WTC11 (cell line): Measurements from ENCODE around the gene DLAT. TPM values are rescaled to one million over a fixed set of nuclear protein-coding genes. Genes with fewer than 3 reads are reported as not detected.

Experiments used
- ATAC-seq: fragments of 200-7000 bp; cut with Tn5 transposase; 2 replicates; pipeline ENCODE4 v1.10.0; 2021; ENCODE audit warnings: mild to moderate bottlenecking, moderate library complexity
- CTCF ChIA-PET: fragments of 300-600 bp; sonication (Branson Sonifier 250); formaldehyde crosslinking; loops from one replicate; lab custom pipeline; 2021; ENCODE audit warnings: antibody characterized with exemption; lab: Charles Lee
- POLR2A ChIA-PET: fragments of 350-600 bp; sonication (Branson Sonifier 250); formaldehyde crosslinking; loops from one replicate; lab custom pipeline; 2021; ENCODE audit warnings: antibody characterized with exemption; lab: Charles Lee
- DNase-seq: peaks from one replicate; pipeline ENCODE4 v3.0.0; 2021; ENCODE audit warnings: low spot score
- H3K27ac Mint-ChIP-seq: 2 replicates; pipeline ENCODE4 v1.8.0; 2021; ENCODE audit warnings: mixed read lengths
- H3K27me3 Mint-ChIP-seq: 2 replicates; pipeline ENCODE4 v1.8.0; 2021; ENCODE audit warnings: low read depth, mild to moderate bottlenecking, moderate library complexity, mixed read lengths
- H3K36me3 Mint-ChIP-seq: 2 replicates; pipeline ENCODE4 v1.8.0; 2021; ENCODE audit warnings: mixed read lengths
- H3K4me1 Mint-ChIP-seq: 2 replicates; pipeline ENCODE4 v1.8.0; 2022; ENCODE audit warnings: mixed read lengths
- H3K4me3 Mint-ChIP-seq: 2 replicates; pipeline ENCODE4 v1.8.0; 2021; ENCODE audit warnings: mild to moderate bottlenecking, moderate library complexity, mixed read lengths
- H3K9me3 Mint-ChIP-seq: 2 replicates; pipeline ENCODE4 v1.8.0; 2021; ENCODE audit warnings: mixed read lengths
- E2F5 ChIP-seq: sonication (generic); formaldehyde crosslinking; IDR thresholded peaks from 2 replicates; pipeline ENCODE4 v1.8.1; 2022; ENCODE audit warnings: mild to moderate bottlenecking, moderate library complexity, missing genetic modification reagents
- ETV6 ChIP-seq: sonication (generic); formaldehyde crosslinking; IDR thresholded peaks from 2 replicates; pipeline ENCODE4 v1.8.1; 2022; ENCODE audit warnings: mild to moderate bottlenecking, missing genetic modification reagents
- FOXJ3 ChIP-seq: sonication (generic); formaldehyde crosslinking; IDR thresholded peaks from 2 replicates; pipeline ENCODE4 v1.9.0; 2021; ENCODE audit warnings: missing genetic modification reagents, mild to moderate bottlenecking, borderline replicate concordance
- FOXK1 ChIP-seq: sonication (generic); formaldehyde crosslinking; IDR thresholded peaks from 2 replicates; pipeline ENCODE4 v1.8.0; 2022; ENCODE audit warnings: mild to moderate bottlenecking, moderate library complexity, missing genetic modification reagents
- GABPB1 ChIP-seq: sonication (generic); formaldehyde crosslinking; IDR thresholded peaks from 2 replicates; pipeline ENCODE4 v1.8.1; 2023; ENCODE audit warnings: mild to moderate bottlenecking, missing genetic modification reagents
- GRHL2 ChIP-seq: fragments of 250-450 bp; sonication (Bioruptor Pico); IDR thresholded peaks from 2 replicates; pipeline ENCODE4 v1.8.0; 2022; ENCODE audit warnings: mild to moderate bottlenecking, moderate library complexity; ENCODE audit not compliant: insufficient replicate concordance, severe bottlenecking
- IRF2 ChIP-seq: sonication (generic); formaldehyde crosslinking; IDR thresholded peaks from 2 replicates; pipeline ENCODE4 v1.8.0; 2022; ENCODE audit warnings: low read depth, missing genetic modification reagents, borderline replicate concordance
- JAZF1 ChIP-seq: fragments of 250-450 bp; sonication (Bioruptor Pico); IDR thresholded peaks from 2 replicates; pipeline ENCODE4 v1.9.0; 2021; ENCODE audit warnings: moderate library complexity, mild to moderate bottlenecking, inconsistent platforms
- MYBL2 ChIP-seq: sonication (generic); formaldehyde crosslinking; IDR thresholded peaks from 2 replicates; pipeline ENCODE4 v1.8.1; 2023; ENCODE audit warnings: mild to moderate bottlenecking, moderate library complexity, missing genetic modification reagents
- SMAD4 ChIP-seq: sonication (generic); formaldehyde crosslinking; IDR thresholded peaks from 2 replicates; pipeline ENCODE4 v1.8.0; 2022; ENCODE audit warnings: mild to moderate bottlenecking, missing genetic modification reagents
- SP1 ChIP-seq: sonication (generic); formaldehyde crosslinking; conservative IDR thresholded peaks from 2 replicates; pipeline ENCODE4 v1.8.1; 2022; ENCODE audit warnings: missing genetic modification reagents
- STAT6 ChIP-seq: sonication (generic); formaldehyde crosslinking; conservative IDR thresholded peaks from 2 replicates; pipeline ENCODE4 v1.8.1; 2023; ENCODE audit warnings: mild to moderate bottlenecking, low read depth, missing genetic modification reagents, moderate library complexity
- TCF7 ChIP-seq: sonication (generic); formaldehyde crosslinking; IDR thresholded peaks from 2 replicates; pipeline ENCODE4 v1.8.0; 2022; ENCODE audit warnings: mild to moderate bottlenecking, low read depth, missing genetic modification reagents, moderate library complexity
- TEAD4 ChIP-seq: sonication (generic); formaldehyde crosslinking; IDR thresholded peaks from 2 replicates; pipeline ENCODE4 v1.8.0; 2022; ENCODE audit warnings: mild to moderate bottlenecking, missing genetic modification reagents
- USF1 ChIP-seq: sonication (generic); formaldehyde crosslinking; IDR thresholded peaks from 2 replicates; pipeline ENCODE4 v1.8.0; 2022; ENCODE audit warnings: mild to moderate bottlenecking, missing genetic modification reagents
- ZBTB43 ChIP-seq: sonication (generic); formaldehyde crosslinking; IDR thresholded peaks from 2 replicates; pipeline ENCODE4 v1.8.1; 2023; ENCODE audit warnings: mild to moderate bottlenecking, missing genetic modification reagents
- ZNF232 ChIP-seq: sonication (generic); formaldehyde crosslinking; IDR thresholded peaks from 2 replicates; pipeline ENCODE4 v1.8.0; 2022; ENCODE audit warnings: mild to moderate bottlenecking, missing genetic modification reagents
- ZNF425 ChIP-seq: fragments of 250-450 bp; sonication (Bioruptor Pico); conservative IDR thresholded peaks from 2 replicates; pipeline ENCODE4 v1.9.0; 2021; ENCODE audit warnings: mild to moderate bottlenecking
- total RNA-seq: library from RNA; stranded (reverse); gene quantifications from 3 replicates; pipeline ENCODE4 v1.2.3, GENCODE V29; 2021
- TF ChIP-seq, protein P1 (sequence below): fragments of 250-450 bp; sonication (Bioruptor Pico); IDR thresholded peaks from 2 replicates; pipeline ENCODE4 v1.9.0; 2021; ENCODE audit warnings: moderate library complexity, mild to moderate bottlenecking, inconsistent platforms, borderline replicate concordance
- TF ChIP-seq, protein P2 (sequence below): sonication (generic); formaldehyde crosslinking; IDR thresholded peaks from 2 replicates; pipeline ENCODE4 v1.8.0; 2022; ENCODE audit warnings: mild to moderate bottlenecking, missing genetic modification reagents

DLAT gene
- total RNA-seq, 1 experiment from 2014 or later: 60.4 TPM

- TF ChIP-seq MYBL2 (CRISPR knock-in tag): no peak
- TF ChIP-seq FOXK1 (CRISPR knock-in tag): no peak
- TF ChIP-seq GABPB1 (CRISPR knock-in tag): no peak
- no peak for TF ChIP-seq ZNF425 (CRISPR knock-in tag)
- TF ChIP-seq STAT6 (CRISPR knock-in tag): no peak
- no peak for TF ChIP-seq FOXJ3 (CRISPR knock-in tag)
- no peak for ATAC-seq
- Mint-ChIP-seq H3K27me3 (no peaks in the 10 kb centered on the region), H3K9me3 (peaks cover under 1% of the 10 kb centered on the region; the same call in 1 of the 2 replicates), H3K4me1 (peaks cover 4% of the 10 kb centered on the region; the same call in 1 of the 2 replicates), H3K4me3 (no peak overlapping the region), H3K27ac (no peak overlapping the region), H3K36me3 (peaks cover 26% of the 10 kb centered on the region)
- ChIA-PET POLR2A (no interaction called here), CTCF (no interaction called here)
- no peak for DNase-seq
Measured at GRCh38 chr11:111999111-111999510, 26.1 kb upstream of the DLAT start.

GRCh38 chr11:112000703-112001102 is 24.5 kb upstream of the DLAT start:
- POLR2A ChIA-PET: no interaction called here
- H3K27ac Mint-ChIP-seq: no peak overlapping the region
- TF ChIP-seq ZNF232 (CRISPR knock-in tag) (no peak), USF1 (no peak), SMAD4 (CRISPR knock-in tag) (no peak), E2F5 (CRISPR knock-in tag) (no peak), TEAD4 (no peak), TCF7 (CRISPR knock-in tag) (no peak), IRF2 (no peak)
- TF ChIP-seq, protein P1, sequence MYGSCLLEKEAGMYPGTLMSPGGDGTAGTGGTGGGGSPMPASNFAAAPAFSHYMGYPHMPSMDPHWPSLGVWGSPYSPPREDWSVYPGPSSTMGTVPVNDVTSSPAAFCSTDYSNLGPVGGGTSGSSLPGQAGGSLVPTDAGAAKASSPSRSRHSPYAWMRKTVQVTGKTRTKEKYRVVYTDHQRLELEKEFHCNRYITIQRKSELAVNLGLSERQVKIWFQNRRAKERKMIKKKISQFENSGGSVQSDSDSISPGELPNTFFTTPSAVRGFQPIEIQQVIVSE: no peak
- peaks cover 11% of the 10 kb centered on the region for H3K9me3 Mint-ChIP-seq
- no peak overlapping the region for H3K4me3 Mint-ChIP-seq
- CTCF ChIA-PET: no interaction called here
- ATAC-seq: no peak
- no peaks in the 10 kb centered on the region; the same call in 1 of the 2 replicates for H3K27me3 Mint-ChIP-seq
- peaks cover 31% of the 10 kb centered on the region for H3K36me3 Mint-ChIP-seq
- no peak for DNase-seq
- H3K4me1 Mint-ChIP-seq: peaks cover 8% of the 10 kb centered on the region; the same call in 1 of the 2 replicates

DNA sequence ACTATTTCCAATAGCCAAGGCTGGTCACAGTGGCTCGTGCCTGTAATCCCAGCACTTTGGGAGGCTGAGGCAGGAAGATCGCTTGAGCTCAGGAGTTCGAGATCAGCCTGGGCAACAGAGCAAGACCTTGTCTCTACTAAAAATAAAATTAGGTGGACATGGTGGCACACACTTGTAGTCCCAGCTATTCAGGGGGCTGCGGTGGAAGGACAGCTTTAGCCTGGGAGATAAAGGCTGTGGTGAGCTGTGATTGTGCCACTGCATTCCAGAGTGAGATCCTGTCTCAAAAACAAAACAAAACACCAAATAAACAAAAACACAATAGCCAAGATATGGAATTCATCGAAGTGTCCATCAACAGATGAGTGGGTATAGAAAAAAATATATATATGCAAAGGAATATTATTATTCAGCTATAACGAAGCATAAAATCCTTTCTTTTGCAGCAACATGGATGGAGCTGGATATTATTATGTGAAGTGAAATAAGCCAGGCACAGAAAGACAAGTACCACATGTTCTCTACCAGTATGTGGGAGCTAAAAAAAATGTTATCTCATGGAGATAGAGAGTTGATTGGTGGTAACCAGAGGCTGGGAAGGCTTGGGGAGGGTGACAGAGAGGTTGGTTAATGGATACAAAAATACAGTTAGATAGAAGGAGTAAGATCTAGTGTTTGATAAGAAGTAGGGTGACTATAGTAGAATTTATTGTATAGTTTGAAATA is 22.6 kb upstream of the DLAT start:
- CTCF ChIA-PET: interaction anchor here (1.3 to 3.3 kb wide), 3 partner anchors 20 to 76 kb away, joined by 3 to 20 read pairs (median 14); no protein-coding TSS in a partner anchor
- DNase-seq: no peak
- POLR2A ChIA-PET: no interaction called here
- Mint-ChIP-seq H3K9me3 (peaks cover 26% of the 10 kb centered on the region), H3K36me3 (peaks cover 41% of the 10 kb centered on the region), H3K27me3 (peaks cover 14% of the 10 kb centered on the region), H3K27ac (no peak overlapping the region), H3K4me1 (peaks cover 8% of the 10 kb centered on the region; the same call in 1 of the 2 replicates), H3K4me3 (no peak overlapping the region)
- ATAC-seq: no peak
- TF ChIP-seq STAT6 (CRISPR knock-in tag) (no peak), ZBTB43 (no peak), SP1 (CRISPR knock-in tag) (no peak), ETV6 (no peak), TEAD4 (no peak), GRHL2 (CRISPR knock-in tag) (no peak), JAZF1 (no peak)
- TF ChIP-seq, protein P2, sequence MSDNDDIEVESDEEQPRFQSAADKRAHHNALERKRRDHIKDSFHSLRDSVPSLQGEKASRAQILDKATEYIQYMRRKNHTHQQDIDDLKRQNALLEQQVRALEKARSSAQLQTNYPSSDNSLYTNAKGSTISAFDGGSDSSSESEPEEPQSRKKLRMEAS (CRISPR knock-in tag): no peak
